ENCODE measurements around the gene MRPL32.

Gene MRPL32

GRCh38 chr7:42982604-42983115 is 50.5 kb downstream of the MRPL32 start:
- TF ChIP-seq CTCF (IDR thresholded peaks at IDR 0.05; ENCODE audit: borderline replicate concordance, extremely low read depth, low read length, poor library complexity, severe bottlenecking) (no peak), EZH2 (IDR thresholded peaks at IDR 0.05; ENCODE audit: borderline replicate concordance, low read depth, low read length, severe bottlenecking) (no peak)
- no peak overlapping the region for H3K4me3 ChIP-seq (ENCODE audit: low read depth in 1 of 2, low read length in 2 of 2)
- no peaks in the 10 kb centered on the region for H3K36me3 ChIP-seq (ENCODE audit: insufficient read depth, low read length)
- no peak overlapping the region for H3K4me2 ChIP-seq (ENCODE audit: insufficient read depth, low read length)
- peaks cover 6% of the 10 kb centered on the region for H3K27me3 ChIP-seq (ENCODE audit: insufficient read depth, low read length, poor library complexity)
- H4K20me1 ChIP-seq (ENCODE audit: insufficient read depth, low read length) = no peaks in the 10 kb centered on the region
- no peak overlapping the region for H3K9ac ChIP-seq (ENCODE audit: low read depth, low read length)
- H3K4me1 ChIP-seq (ENCODE audit: insufficient read depth, low read length) = no peaks in the 10 kb centered on the region
- peaks cover 4% of the 10 kb centered on the region for H3K9me3 ChIP-seq (ENCODE audit: insufficient read depth, low read length, severe bottlenecking)
- DNase-seq = no peak
- no peaks in the 10 kb centered on the region for H3K79me2 ChIP-seq (ENCODE audit: insufficient read depth, low read length)
- H3K27ac ChIP-seq (ENCODE audit: low read length) = no peak overlapping the region
- ATAC-seq (ENCODE audit: insufficient read depth, low read depth) = no peak
- H2AFZ ChIP-seq (ENCODE audit: low read depth, low read length) = no peak overlapping the region

- no peak for DNase-seq
- Histone ChIP-seq H3K4me3 (ENCODE audit: low read depth in 1 of 2, low read length in 2 of 2) (no peak overlapping the region), H3K27me3 (ENCODE audit: insufficient read depth, low read length, poor library complexity) (peaks cover 6% of the 10 kb centered on the region), H3K9me3 (ENCODE audit: insufficient read depth, low read length, severe bottlenecking) (peaks cover 4% of the 10 kb centered on the region), H3K36me3 (ENCODE audit: insufficient read depth, low read length) (no peaks in the 10 kb centered on the region), H4K20me1 (ENCODE audit: insufficient read depth, low read length) (no peaks in the 10 kb centered on the region), H2AFZ (ENCODE audit: low read depth, low read length) (no peak overlapping the region), H3K27ac (ENCODE audit: low read length) (no peak overlapping the region), H3K4me2 (ENCODE audit: insufficient read depth, low read length) (no peak overlapping the region), H3K9ac (ENCODE audit: low read depth, low read length) (no peak overlapping the region), H3K79me2 (ENCODE audit: insufficient read depth, low read length) (no peaks in the 10 kb centered on the region), H3K4me1 (ENCODE audit: insufficient read depth, low read length) (no peaks in the 10 kb centered on the region)
- TF ChIP-seq CTCF (IDR thresholded peaks at IDR 0.05; ENCODE audit: borderline replicate concordance, extremely low read depth, low read length, poor library complexity, severe bottlenecking) = no peak
- no peak for TF ChIP-seq EZH2 (IDR thresholded peaks at IDR 0.05; ENCODE audit: borderline replicate concordance, low read depth, low read length, severe bottlenecking)
- no peak for ATAC-seq (ENCODE audit: insufficient read depth, low read depth)
These were observed 52.0 kb downstream of the MRPL32 start for GRCh38 chr7:42984137-42984536.

- no peak overlapping the region for H3K27ac ChIP-seq (ENCODE audit: low read length)
- peaks cover 4% of the 10 kb centered on the region for H3K9me3 ChIP-seq (ENCODE audit: insufficient read depth, low read length, severe bottlenecking)
- no peak overlapping the region for H3K4me2 ChIP-seq (ENCODE audit: insufficient read depth, low read length)
- no peaks in the 10 kb centered on the region for H3K36me3 ChIP-seq (ENCODE audit: insufficient read depth, low read length)
- no peaks in the 10 kb centered on the region for H3K79me2 ChIP-seq (ENCODE audit: insufficient read depth, low read length)
- ATAC-seq (ENCODE audit: insufficient read depth, low read depth) (no peak), DNase-seq (no peak)
- H3K4me1 ChIP-seq (ENCODE audit: insufficient read depth, low read length) = no peaks in the 10 kb centered on the region
- no peak overlapping the region for H3K9ac ChIP-seq (ENCODE audit: low read depth, low read length)
- no peaks in the 10 kb centered on the region for H4K20me1 ChIP-seq (ENCODE audit: insufficient read depth, low read length)
- no peak overlapping the region for H3K4me3 ChIP-seq (ENCODE audit: low read depth in 1 of 2, low read length in 2 of 2)
- TF ChIP-seq EZH2 (IDR thresholded peaks at IDR 0.05; ENCODE audit: borderline replicate concordance, low read depth, low read length, severe bottlenecking) (no peak), CTCF (IDR thresholded peaks at IDR 0.05; ENCODE audit: borderline replicate concordance, extremely low read depth, low read length, poor library complexity, severe bottlenecking) (no peak)
- peaks cover 4% of the 10 kb centered on the region for H3K27me3 ChIP-seq (ENCODE audit: insufficient read depth, low read length, poor library complexity)
- H2AFZ ChIP-seq (ENCODE audit: low read depth, low read length) = no peak overlapping the region
These were observed 54.0 kb downstream of the MRPL32 start for GRCh38 chr7:42986213-42986612.
